ENCODE results near the gene ORC5.
"Not testable (repeated sequence)": the region's sequence is repeated elsewhere in the genome, so short reads cannot be mapped to it uniquely, and the experiment has no call there.

Gene ORC5

GRCh38 chr7:104179178-104179577 is 28.6 kb downstream of the ORC5 start:
- peak; percentile 35 for DNase-seq (ENCODE audit: low read depth)
- no peak overlapping the region for H3K4me3 ChIP-seq (ENCODE audit: low read depth, low read length)
- no peak for TF ChIP-seq POLR2A (IDR thresholded peaks at IDR 0.05; ENCODE audit: extremely low read depth, insufficient read length)
- no peak for TF ChIP-seq MYC (IDR thresholded peaks at IDR 0.05; ENCODE audit: low read depth, low read length)
- TF ChIP-seq, protein P1, sequence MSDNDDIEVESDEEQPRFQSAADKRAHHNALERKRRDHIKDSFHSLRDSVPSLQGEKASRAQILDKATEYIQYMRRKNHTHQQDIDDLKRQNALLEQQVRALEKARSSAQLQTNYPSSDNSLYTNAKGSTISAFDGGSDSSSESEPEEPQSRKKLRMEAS (IDR thresholded peaks at IDR 0.05; ENCODE audit: low read depth, low read length), result no peak
- TF ChIP-seq CTCF (IDR thresholded peaks at IDR 0.05; ENCODE audit: low read depth, low read length), result no peak

- H3K4me3 ChIP-seq (ENCODE audit: low read depth, low read length); DNase-seq (ENCODE audit: low read depth): not testable (repeated sequence)
Observed at GRCh38 chr7:104177565-104178083, 30.2 kb downstream of the ORC5 start.

GRCh38 chr7:104176332-104176731 is 31.5 kb downstream of the ORC5 start:
- no peak overlapping the region for H3K4me3 ChIP-seq (ENCODE audit: low read depth, low read length)
- DNase-seq (ENCODE audit: low read depth), result no peak
- TF ChIP-seq CTCF (IDR thresholded peaks at IDR 0.05; ENCODE audit: low read depth, low read length) (no peak), MYC (IDR thresholded peaks at IDR 0.05; ENCODE audit: low read depth, low read length) (no peak), POLR2A (IDR thresholded peaks at IDR 0.05; ENCODE audit: extremely low read depth, insufficient read length) (no peak)
- TF ChIP-seq, protein P1 (IDR thresholded peaks at IDR 0.05; ENCODE audit: low read depth, low read length), result no peak

DNA sequence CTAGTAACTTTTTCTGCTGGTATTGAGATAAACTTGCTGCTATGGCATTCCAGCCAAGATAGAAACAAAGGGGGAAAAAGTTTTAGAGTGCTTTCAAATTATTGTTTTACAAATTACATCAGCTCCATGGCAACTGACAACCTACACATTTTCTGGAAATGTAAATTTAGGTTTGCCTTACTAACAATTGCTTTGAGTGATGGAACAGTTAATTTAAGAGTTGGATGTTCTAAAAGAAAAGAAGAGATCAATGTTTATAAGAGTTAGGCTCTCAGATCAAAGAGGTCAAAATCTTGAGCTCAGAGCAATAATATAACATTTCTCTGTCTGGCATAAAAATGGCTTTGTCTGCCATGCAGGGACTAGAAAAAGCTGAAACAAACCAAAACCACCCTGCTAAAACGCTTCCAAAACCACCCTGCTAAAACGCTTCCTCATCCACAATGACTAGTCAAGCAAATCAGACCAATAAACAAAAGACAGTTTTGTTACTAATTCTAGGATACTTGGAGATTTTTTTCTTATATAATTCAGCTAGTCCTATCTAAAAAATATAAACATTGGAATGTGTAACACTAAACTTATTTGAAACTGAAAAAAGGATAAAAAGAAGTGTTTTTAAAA is 32.3 kb downstream of the ORC5 start:
- TF ChIP-seq CTCF (IDR thresholded peaks at IDR 0.05; ENCODE audit: low read depth, low read length), result no peak
- no peak for TF ChIP-seq MYC (IDR thresholded peaks at IDR 0.05; ENCODE audit: low read depth, low read length)
- no peak for TF ChIP-seq POLR2A (IDR thresholded peaks at IDR 0.05; ENCODE audit: extremely low read depth, insufficient read length)
- TF ChIP-seq, protein P1 (IDR thresholded peaks at IDR 0.05; ENCODE audit: low read depth, low read length), result no peak
- no peak overlapping the region for H3K4me3 ChIP-seq (ENCODE audit: low read depth, low read length)
- DNase-seq (ENCODE audit: low read depth), result no peak

GRCh38 chr7:104174798-104175197 is 33.0 kb downstream of the ORC5 start:
- DNase-seq (ENCODE audit: low read depth), result no peak
- no peak for TF ChIP-seq POLR2A (IDR thresholded peaks at IDR 0.05; ENCODE audit: extremely low read depth, insufficient read length)
- no peak for TF ChIP-seq CTCF (IDR thresholded peaks at IDR 0.05; ENCODE audit: low read depth, low read length)
- TF ChIP-seq, protein P1 (IDR thresholded peaks at IDR 0.05; ENCODE audit: low read depth, low read length), result no peak
- H3K4me3 ChIP-seq (ENCODE audit: low read depth, low read length), result no peak overlapping the region

DNA sequence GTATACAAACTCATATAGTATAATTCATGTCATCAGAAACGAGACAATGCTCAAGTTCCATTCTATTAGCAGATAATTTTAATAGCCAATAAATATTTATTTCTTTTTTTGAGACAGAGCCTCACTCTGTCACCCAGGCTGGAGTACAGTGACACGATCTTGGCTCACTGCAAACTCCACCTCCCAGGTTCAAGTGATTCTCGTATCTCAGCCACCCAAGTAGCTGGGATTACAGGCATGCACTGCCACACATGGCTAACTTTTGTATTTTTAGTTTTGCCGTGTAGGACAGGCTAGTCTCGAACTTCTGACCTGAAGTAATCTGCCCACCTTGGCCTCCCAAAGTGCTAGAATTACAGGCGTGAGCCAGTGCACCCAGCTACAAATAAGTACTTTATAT is 45.7 kb downstream of the ORC5 start:
- no peak for DNase-seq (ENCODE audit: low read depth)
- TF ChIP-seq CTCF (IDR thresholded peaks at IDR 0.05; ENCODE audit: low read depth, low read length) (no peak), POLR2A (IDR thresholded peaks at IDR 0.05; ENCODE audit: extremely low read depth, insufficient read length) (no peak), MYC (IDR thresholded peaks at IDR 0.05; ENCODE audit: low read depth, low read length) (no peak)
- TF ChIP-seq, protein P1 (IDR thresholded peaks at IDR 0.05; ENCODE audit: low read depth, low read length), result no peak
- H3K4me3 ChIP-seq (ENCODE audit: low read depth, low read length), result no peak overlapping the region
